GM18508 (cell line): ENCODE measurements around the gene SLX4.
"Not testable (repeated sequence)": the region's sequence is repeated elsewhere in the genome, so short reads cannot be mapped to it uniquely, and the experiment has no call there.

Experiments
- ATAC-seq: cut with Tn5 transposase; IDR thresholded peaks from one replicate; pipeline ENCODE4 v1.9.1; 2021; ENCODE audit warnings: moderate number of reproducible peaks; ENCODE audit not compliant: insufficient read depth, unreplicated experiment

SLX4 gene

DNA sequence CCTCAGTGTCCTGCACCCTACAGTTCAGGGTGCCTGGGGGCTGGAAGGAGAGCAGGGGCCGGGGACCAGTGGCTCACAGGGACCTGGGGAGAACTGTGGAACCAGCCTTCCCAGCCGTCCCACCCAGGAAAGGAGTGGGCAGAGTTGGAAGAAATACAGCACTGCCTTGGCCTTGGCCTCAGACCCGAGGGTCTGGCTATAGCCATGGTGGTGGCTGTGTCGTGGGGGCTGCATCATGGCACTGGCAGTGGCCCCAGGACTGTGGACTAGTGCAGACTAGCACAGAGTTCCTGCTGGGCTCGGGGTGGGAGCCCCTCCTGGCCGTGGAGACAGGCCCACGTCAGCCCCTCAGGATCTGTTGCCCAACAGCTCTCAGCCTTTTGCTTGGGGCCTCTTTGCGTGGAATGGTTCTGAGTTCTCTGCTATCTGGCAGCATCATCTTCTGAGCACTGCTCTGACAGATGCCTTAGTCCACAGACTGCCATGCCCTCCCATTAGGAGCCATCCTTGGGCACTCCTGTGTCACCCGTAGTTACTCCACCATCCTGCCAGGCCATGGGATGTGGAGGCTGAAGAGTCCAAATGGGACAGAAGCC lies 30.5 kb upstream of the SLX4 start:
- no peak for ATAC-seq

GRCh38 chr16:3640632-3641501 lies 29.5 kb upstream of the SLX4 start:
- ATAC-seq, result no peak

DNA sequence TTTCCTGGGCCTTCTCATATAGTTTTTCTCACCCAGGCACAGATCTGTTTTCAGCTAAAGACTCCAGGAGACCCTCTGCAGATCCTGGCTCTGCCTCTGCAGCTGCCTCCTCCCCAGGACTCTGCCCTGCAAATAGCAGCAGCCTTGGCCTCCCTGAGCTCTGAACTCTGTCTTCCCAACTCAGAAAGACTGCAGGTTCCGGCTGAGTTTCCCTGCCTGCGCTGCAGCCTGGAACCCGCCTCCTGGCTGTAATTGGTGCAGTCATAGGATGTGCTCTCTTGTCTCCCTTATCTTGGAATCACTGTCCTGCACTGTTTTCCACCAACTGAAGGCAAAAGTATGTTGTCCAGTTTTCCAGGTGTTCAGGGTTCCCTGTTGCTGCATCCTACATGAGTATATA lies 28.8 kb upstream of the SLX4 start:
- no peak for ATAC-seq

GRCh38 chr16:3638916-3639644 lies 27.7 kb upstream of the SLX4 start:
- no peak for ATAC-seq

- ATAC-seq, result no peak
These were observed 26.0 kb upstream of the SLX4 start for GRCh38 chr16:3637371-3637923.

DNA sequence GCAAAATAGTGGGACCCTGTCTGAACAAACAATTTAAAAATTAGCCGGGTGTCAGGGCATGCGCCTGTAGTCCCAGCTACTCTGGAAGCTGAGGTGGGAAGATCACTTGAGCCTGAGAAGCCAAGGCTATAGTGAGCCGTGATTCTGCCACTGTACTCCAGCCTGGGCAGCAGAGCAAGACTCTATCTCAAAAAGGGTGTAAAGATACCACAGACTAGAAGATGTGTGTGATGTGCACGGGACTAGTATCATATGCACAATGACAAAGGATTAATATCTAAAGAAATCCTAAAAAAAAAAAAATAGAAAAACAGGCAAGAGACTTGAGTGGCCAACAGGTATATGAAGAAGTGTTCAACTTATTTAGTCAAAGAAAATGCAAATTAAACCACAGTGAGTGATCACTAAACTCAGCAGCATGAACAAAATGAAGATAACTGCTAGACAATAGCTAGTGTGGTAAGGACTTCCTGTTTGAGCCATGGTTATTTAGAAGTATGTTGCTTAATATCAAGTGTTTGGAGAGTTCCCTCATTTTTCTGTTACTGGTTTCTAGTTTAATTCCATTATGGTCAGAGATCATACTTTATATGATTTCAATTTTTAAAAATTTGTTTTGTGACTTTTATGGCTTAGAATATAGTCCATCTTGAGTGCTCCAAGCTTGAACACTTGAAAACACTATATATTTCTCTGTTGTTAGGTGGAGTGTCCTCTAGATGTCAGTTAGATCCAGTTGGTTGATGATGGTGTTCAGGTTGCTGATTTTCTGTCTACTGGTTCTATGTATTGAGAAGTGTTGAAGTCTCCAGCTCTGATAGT lies 14.7 kb upstream of the SLX4 start:
- no peak for ATAC-seq

DNA sequence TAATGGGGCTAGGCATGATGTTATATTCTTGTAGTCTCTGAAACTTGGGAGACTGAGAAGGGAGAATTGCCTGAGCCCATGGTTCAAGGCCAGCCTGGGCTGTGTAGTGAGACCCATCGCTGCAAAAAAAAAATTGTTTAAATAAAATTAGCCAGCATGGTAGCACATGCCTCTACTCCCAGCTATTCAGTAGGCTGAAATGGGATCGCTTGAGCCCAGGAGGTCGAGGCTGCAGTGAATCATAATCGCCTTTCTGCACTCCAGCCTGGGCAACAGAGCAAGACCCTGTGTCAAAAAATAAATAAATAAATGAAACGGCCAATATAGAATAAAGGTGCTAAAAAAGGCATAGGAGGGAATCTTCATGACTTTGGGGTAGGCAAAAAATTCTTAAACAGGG lies 13.9 kb upstream of the SLX4 start:
- ATAC-seq, result no peak

GRCh38 chr16:3623642-3624041 lies 12.2 kb upstream of the SLX4 start:
- ATAC-seq, result no peak

GRCh38 chr16:3618769-3619141 lies 7.3 kb upstream of the SLX4 start:
- ATAC-seq, result no peak

DNA sequence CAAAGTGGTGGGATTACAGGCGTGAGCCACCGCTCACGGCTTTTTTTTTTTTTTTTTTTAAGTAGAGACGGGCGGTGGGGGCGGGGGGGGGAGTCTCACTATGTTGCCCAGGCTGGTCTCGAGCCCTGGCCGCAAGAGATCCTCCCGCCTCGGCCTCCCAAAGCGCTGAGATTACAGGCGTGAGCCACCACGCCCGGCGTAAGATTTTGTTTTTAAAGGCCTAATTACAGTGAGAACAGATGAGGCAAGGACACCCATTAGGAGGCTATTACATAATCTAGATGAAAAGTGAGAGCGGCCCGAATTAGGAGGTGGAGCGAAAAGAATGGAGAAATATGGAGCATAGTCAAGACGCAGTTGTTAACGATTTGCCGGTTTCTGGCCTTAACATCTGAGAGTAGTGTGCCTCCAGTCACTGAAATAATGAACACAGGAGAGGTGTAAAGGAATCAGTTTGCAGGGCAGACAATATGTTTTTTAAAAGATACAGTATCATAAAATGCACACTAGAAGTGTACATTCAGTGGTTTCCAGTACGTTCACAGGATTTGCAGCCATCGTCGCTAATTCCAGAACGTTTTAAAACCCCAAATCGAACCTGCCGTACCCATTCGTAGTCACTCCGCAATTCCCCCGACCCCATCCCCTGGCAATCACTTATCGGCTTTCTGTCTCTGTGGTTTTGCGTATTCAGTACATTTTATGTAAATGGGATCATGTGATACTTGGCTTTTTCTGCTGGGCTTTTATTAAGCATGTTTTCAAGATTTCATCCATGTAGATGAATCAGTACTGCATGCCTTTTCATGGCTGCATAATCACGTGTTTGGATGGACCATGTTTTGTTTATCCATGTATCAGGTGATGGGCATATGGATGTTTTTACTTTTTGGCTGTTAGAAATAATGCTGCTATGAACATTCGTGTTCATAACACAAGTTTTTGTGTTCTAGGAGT lies 1.4 kb upstream of the SLX4 start:
- ATAC-seq, result no peak

DNA sequence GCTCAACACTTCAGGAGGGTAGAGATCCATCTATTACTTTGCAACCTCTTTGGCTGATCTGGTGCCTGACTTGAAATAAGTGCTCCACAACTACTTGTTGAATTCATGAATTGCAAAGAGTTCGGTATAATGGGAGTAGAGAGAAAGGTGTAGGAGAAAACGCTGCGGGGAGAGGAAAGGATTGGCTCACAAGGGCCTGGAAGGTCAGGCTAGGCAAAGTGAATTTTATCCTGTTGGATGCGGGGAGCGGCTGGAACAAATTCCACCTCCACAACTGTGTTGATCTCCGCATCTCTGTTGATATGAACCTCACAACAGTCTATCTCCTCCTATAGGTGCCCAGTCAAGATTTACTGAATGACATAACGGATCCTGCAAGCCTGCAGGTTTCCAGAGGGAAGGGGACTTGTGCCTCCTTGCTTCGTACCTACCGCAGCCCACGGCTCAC lies 684 bp downstream of the SLX4 start:
- ATAC-seq, result no peak

- no peak for ATAC-seq
These were observed 1.3 kb downstream of the SLX4 start for GRCh38 chr16:3609895-3610697.

DNA sequence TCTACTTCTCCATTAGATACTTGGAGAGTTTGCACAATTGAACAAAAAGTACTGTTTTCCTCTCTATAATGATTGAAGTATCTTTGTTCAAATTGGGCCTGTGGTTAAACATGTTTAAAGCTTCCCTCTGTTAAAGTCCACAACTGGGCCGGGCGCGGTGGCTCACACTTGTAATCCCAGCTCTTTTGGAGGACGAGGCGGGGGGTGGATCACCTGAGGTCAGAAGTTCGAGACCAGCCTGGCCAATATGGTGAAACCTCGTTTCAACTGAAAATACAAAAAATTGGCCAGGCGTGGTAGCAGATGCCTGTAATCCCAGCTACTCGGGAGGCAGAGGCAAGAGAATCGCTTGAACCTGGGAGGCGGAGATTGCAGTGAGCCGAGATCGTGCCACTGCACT lies 2.4 kb downstream of the SLX4 start:
- not testable (repeated sequence) for ATAC-seq

DNA sequence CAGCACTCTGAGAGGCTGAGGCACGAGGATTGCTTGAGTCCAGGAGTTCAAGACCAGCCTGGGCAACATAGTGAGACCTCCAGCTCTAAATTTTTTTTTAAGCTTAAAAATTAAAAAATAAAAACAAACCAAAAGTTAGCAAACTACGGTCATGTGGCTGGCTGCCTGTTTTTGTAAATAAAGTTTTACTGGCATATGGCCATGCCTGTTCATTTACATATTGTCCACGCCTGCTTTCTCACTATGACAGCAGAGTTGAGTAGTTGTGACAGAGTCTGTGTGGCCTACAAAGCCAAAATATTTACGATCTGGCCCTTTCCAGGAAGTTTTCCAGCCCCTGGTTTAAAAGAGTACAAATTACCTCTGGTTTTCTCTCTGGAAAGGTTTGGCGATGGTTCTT lies 3.3 kb downstream of the SLX4 start:
- ATAC-seq, result no peak

GRCh38 chr16:3607634-3608033 lies 3.8 kb downstream of the SLX4 start:
- ATAC-seq, result no peak

DNA sequence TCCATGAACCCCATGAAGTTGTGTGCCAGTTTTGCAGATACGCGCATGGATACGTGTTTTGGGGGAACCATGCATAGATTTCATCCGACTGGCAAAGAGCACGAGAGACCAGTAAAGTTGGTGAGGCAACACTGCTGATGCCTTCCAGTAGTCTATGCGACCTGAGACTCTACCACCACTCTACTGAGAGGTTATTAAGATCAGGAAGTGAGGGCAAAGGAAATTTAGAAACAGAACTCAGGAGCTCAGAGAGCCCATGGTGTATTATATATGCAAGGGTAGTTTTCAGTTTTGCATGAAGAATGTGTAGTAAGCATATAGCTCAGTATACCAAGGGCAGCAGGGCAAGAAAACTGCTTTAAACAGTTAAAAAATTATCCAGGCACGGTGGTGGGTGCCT lies 4.2 kb downstream of the SLX4 start:
- no peak for ATAC-seq

- ATAC-seq, result no peak
These were observed 5.0 kb downstream of the SLX4 start for GRCh38 chr16:3606441-3606840.

GRCh38 chr16:3602320-3602653 lies 9.1 kb downstream of the SLX4 start:
- ATAC-seq, result no peak
